Smooth muscle cell (in vitro differentiated cells): ENCODE data around the gene RBM48. TPM values are rescaled to one million over a fixed set of nuclear protein-coding genes. Genes with fewer than 3 reads are reported as not detected.

ENCODE experiments used
- DNase-seq: peaks from one replicate; lab custom pipeline; 2025; ENCODE audit not compliant: unreplicated experiment; lab: John Stamatoyannopoulos, UW
- H2AFZ ChIP-seq: fragments of 200-600 bp; sonication (generic); 2 replicates; pipeline ENCODE4 v1.6.0; 2016; ENCODE audit warnings: antibody characterized with exemption, low read depth, mild to moderate bottlenecking
- H3F3A ChIP-seq: fragments of 200-600 bp; sonication (generic); 2 replicates; pipeline ENCODE4 v1.6.0; 2017; ENCODE audit warnings: antibody characterized with exemption, low read depth
- H3K27ac ChIP-seq: fragments of 200-600 bp; sonication (generic); 2 replicates; pipeline ENCODE4 v1.5.1; 2016; ENCODE audit warnings: low read depth, mild to moderate bottlenecking
- H3K27me3 ChIP-seq: fragments of 200-600 bp; sonication (generic); 2 replicates; pipeline ENCODE4 v1.6.1; 2016; ENCODE audit warnings: low read depth, mild to moderate bottlenecking
- H3K36me3 ChIP-seq: fragments of 200-600 bp; sonication (generic); 2 replicates; pipeline ENCODE4 v1.5.1; 2016; ENCODE audit warnings: low read depth
- H3K4me1 ChIP-seq: fragments of 200-600 bp; sonication (generic); 2 replicates; pipeline ENCODE4 v1.5.1; 2016; ENCODE audit warnings: low read depth
- H3K4me2 ChIP-seq: fragments of 200-600 bp; sonication (generic); 2 replicates; pipeline ENCODE4 v1.6.0; 2016; ENCODE audit warnings: mild to moderate bottlenecking
- H3K4me3 ChIP-seq: fragments of 200-600 bp; sonication (generic); 2 replicates; pipeline ENCODE4 v1.5.1; 2016; ENCODE audit warnings: mild to moderate bottlenecking
- H3K79me2 ChIP-seq: fragments of 200-600 bp; sonication (generic); 2 replicates; pipeline ENCODE4 v1.6.0; 2016; ENCODE audit warnings: low read depth, mild to moderate bottlenecking
- H3K9ac ChIP-seq: fragments of 200-600 bp; sonication (generic); 2 replicates; pipeline ENCODE4 v1.6.0; 2016; ENCODE audit warnings: low read depth
- H3K9me3 ChIP-seq: fragments of 200-600 bp; sonication (generic); replicated peaks from 2 replicates; pipeline ENCODE4 v1.5.1; 2016; ENCODE audit warnings: low read depth
- H4K20me1 ChIP-seq: fragments of 200-600 bp; sonication (generic); 2 replicates; pipeline ENCODE4 v1.6.0; 2016; ENCODE audit warnings: low read depth
- WGBS: methylation state at CpG from one replicate; pipeline ENCODE4 v1.1.7; 2016; ENCODE audit warnings: low lambda C conversion rate; 5-methylcytosine and 5-hydroxymethylcytosine counted together
- polyA plus RNA-seq: library from polyadenylated mRNA; unstranded; fragments of >200 nt; fragmentation: Nextera tagmentation; extraction: Ambion mirVana; gene quantifications from 2 replicates; pipeline ENCODE4 v1.2.1, GENCODE V29; 2016
- total RNA-seq: library from RNA; depleted of rRNA; stranded (reverse); fragments of >200 nt; gene quantifications from 2 replicates; pipeline ENCODE4 v1.2.3, GENCODE V29; 2014
- TF ChIP-seq, protein P1 (sequence below): fragments of 200-600 bp; sonication (generic); IDR thresholded peaks from 2 replicates; pipeline ENCODE4 v1.5.1; 2017; ENCODE audit warnings: borderline replicate concordance, mild to moderate bottlenecking, antibody characterized with exemption; ENCODE audit not compliant: insufficient read depth, poor library complexity, severe bottlenecking

The RBM48 gene
- total and polyA plus RNA-seq, 2 experiments from 2014 or later = 8.6 to 12.4 TPM

DNA sequence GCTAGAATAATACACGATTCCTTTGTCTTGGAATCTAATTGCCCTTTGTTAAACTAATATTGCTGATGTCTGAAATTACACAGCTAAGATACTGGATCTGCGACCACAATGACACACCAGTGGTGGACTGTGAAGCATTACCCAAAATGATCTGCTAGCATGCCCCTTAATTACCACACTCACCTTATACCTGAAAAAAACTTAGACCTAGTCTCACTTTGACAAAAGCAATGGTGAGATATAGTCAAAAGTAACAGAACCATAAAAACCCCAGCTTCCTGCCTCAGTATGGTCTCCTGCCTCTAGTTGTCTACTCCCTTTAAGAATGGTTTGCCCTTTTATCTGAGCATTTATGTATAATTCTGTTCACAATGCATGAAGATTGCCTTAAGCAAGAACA, 30.0 kb upstream of the RBM48 start:
- no peak overlapping the region for H3K4me2 ChIP-seq
- no peak for DNase-seq

DNA sequence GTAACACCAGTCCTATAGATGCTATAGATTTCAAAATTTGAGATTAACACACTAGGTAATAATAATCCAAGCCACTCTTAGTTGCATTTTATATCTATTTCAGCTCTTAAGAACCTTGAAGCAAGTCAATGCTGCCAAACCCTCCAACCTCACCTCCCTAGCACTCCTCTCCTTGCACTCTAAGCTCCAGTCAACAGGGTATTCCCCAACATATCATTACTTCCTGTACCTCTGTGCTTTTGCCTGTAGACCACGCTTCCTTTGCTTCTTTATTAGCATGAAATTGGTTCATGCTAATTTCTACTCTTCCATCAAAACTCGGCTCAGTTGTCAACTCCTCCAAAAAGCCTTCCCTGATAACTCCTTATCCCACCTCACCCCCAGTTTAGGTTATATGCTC, 24.8 kb upstream of the RBM48 start:
- DNase-seq = no peak
- Histone ChIP-seq H3K27ac (no peak overlapping the region), H2AFZ (no peak overlapping the region), H3K9me3 (no peaks in the 10 kb centered on the region), H3K4me2 (no peak overlapping the region), H3K36me3 (peaks cover 5% of the 10 kb centered on the region), H4K20me1 (no peaks in the 10 kb centered on the region), H3K9ac (no peak overlapping the region), H3K4me1 (no peaks in the 10 kb centered on the region), H3F3A (no peaks in the 10 kb centered on the region), H3K4me3 (no peak overlapping the region), H3K27me3 (no peaks in the 10 kb centered on the region), H3K79me2 (no peaks in the 10 kb centered on the region)
- TF ChIP-seq, protein P1, sequence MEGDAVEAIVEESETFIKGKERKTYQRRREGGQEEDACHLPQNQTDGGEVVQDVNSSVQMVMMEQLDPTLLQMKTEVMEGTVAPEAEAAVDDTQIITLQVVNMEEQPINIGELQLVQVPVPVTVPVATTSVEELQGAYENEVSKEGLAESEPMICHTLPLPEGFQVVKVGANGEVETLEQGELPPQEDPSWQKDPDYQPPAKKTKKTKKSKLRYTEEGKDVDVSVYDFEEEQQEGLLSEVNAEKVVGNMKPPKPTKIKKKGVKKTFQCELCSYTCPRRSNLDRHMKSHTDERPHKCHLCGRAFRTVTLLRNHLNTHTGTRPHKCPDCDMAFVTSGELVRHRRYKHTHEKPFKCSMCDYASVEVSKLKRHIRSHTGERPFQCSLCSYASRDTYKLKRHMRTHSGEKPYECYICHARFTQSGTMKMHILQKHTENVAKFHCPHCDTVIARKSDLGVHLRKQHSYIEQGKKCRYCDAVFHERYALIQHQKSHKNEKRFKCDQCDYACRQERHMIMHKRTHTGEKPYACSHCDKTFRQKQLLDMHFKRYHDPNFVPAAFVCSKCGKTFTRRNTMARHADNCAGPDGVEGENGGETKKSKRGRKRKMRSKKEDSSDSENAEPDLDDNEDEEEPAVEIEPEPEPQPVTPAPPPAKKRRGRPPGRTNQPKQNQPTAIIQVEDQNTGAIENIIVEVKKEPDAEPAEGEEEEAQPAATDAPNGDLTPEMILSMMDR = no peak
- 96% methylated on average over 2 of the region's 2 CpGs for WGBS

More for the DNA sequence above, 30.0 kb upstream of the RBM48 start:
- H3K9ac ChIP-seq = no peak overlapping the region
- H2AFZ ChIP-seq = no peak overlapping the region
- no peak overlapping the region for H3K27ac ChIP-seq
- no peaks in the 10 kb centered on the region for H4K20me1 ChIP-seq
- no peaks in the 10 kb centered on the region for H3K27me3 ChIP-seq
- no peaks in the 10 kb centered on the region for H3F3A ChIP-seq
- TF ChIP-seq, protein P1 = no peak
- H3K4me3 ChIP-seq = no peak overlapping the region
- H3K4me1 ChIP-seq = no peaks in the 10 kb centered on the region
- 95% methylated on average over 2 of the region's 2 CpGs for WGBS
- H3K79me2 ChIP-seq = no peaks in the 10 kb centered on the region
- peaks cover 5% of the 10 kb centered on the region for H3K36me3 ChIP-seq
- H3K9me3 ChIP-seq = no peaks in the 10 kb centered on the region

DNA sequence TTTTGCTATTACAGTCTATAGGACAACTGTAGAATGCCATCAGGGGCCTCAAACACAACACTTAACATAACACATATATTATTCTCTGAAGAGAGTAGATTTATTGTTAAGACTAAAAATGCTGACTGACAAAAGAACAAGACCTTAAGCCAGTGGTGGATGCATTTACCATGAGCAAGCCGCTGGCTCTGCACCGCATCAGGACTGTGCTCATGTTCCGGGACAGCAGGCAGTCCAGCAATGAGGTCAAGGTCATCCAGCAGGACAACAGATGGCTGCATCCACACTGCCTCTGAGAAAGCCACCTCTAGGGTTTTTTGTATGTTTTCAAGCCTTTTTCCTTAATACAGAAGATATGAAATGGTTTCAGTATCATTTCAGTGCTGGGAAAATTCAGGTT, 24.0 kb upstream of the RBM48 start:
- H3K9ac ChIP-seq = no peak overlapping the region
- no peak overlapping the region for H2AFZ ChIP-seq
- TF ChIP-seq, protein P1 = no peak
- no peaks in the 10 kb centered on the region for H3F3A ChIP-seq
- WGBS = 98% methylated on average over 3 of the region's 3 CpGs
- H3K27ac ChIP-seq = no peak overlapping the region
- H4K20me1 ChIP-seq = no peaks in the 10 kb centered on the region
- H3K4me1 ChIP-seq = no peaks in the 10 kb centered on the region
- H3K36me3 ChIP-seq = peaks cover 5% of the 10 kb centered on the region
- no peaks in the 10 kb centered on the region for H3K9me3 ChIP-seq
- no peaks in the 10 kb centered on the region for H3K27me3 ChIP-seq
- no peak overlapping the region for H3K4me2 ChIP-seq
- H3K79me2 ChIP-seq = no peaks in the 10 kb centered on the region
- H3K4me3 ChIP-seq = no peak overlapping the region
- DNase-seq = no peak

DNA sequence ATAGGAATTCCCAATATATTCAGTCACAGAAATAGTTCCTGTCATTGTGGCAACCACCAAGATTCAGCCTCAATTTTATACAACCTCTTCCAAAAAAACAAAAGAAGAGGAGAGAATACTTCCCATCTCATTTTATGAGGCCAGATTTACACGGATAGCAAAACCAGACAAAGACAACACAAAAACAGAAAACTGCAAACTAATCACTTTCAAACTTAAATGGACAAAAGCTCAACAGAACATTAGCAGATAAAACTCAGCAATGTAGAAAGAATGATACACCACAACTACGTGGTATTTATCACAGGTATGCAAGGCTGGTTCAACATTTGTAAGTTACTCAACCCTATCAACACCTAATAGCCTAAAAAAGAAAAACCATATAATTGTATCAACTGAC, 22.2 kb upstream of the RBM48 start:
- no peak overlapping the region for H3K9ac ChIP-seq
- H3K4me2 ChIP-seq = no peak overlapping the region
- 79% methylated on average over 2 of the region's 2 CpGs for WGBS
- TF ChIP-seq, protein P1 = no peak
- no peaks in the 10 kb centered on the region for H3K9me3 ChIP-seq
- no peaks in the 10 kb centered on the region for H3K79me2 ChIP-seq
- H3K4me3 ChIP-seq = no peak overlapping the region
- no peaks in the 10 kb centered on the region for H4K20me1 ChIP-seq
- H2AFZ ChIP-seq = no peak overlapping the region
- H3K36me3 ChIP-seq = peaks cover 5% of the 10 kb centered on the region
- H3K27ac ChIP-seq = no peak overlapping the region
- no peaks in the 10 kb centered on the region for H3F3A ChIP-seq
- H3K4me1 ChIP-seq = no peaks in the 10 kb centered on the region
- no peaks in the 10 kb centered on the region for H3K27me3 ChIP-seq
- no peak for DNase-seq
